PC-9 (cell line): ENCODE measurements around the gene SPTSSB.

Source experiments
- CTCF ChIP-seq: fragments of 200-600 bp; sonication (generic); conservative IDR thresholded peaks from 2 replicates; pipeline ENCODE4 v1.6.1; 2017; ENCODE audit warnings: mixed run types, antibody characterized with exemption, mild to moderate bottlenecking, moderate library complexity
- EZH2 ChIP-seq: fragments of 200-600 bp; sonication (generic); IDR thresholded peaks from 2 replicates; pipeline ENCODE4 v1.8.0; 2017; ENCODE audit warnings: antibody characterized with exemption, low read depth

GRCh38 chr3:161310649-161311423 is 60.5 kb downstream of the SPTSSB start:
- TF ChIP-seq CTCF (no peak), EZH2 (no peak)
